Liver (tissue), 3 donors: ENCODE measurements around the gene TRIM5.

Experiments
- CTCF ChIP-seq: fragments of 150-350 bp; IDR thresholded peaks from 2 replicates; pipeline ENCODE4 v1.5.1; 2017; ENCODE audit warnings: improper control_type of control experiment, low read depth, low read length; ENCODE audit not compliant: missing input control
- EGR1 ChIP-seq, 2 donors: IDR thresholded peaks; 2 replicates each; pipeline ENCODE4 v1.6.1; 2016 to 2018; ENCODE audit warnings: antibody characterized with exemption in 2 of 2, low read depth in 2 of 2
- RAD21 ChIP-seq, 2 donors: IDR thresholded peaks; 2 replicates each; pipeline ENCODE4 v1.6.1; 2016; ENCODE audit warnings: antibody characterized with exemption in 2 of 2, mild to moderate bottlenecking in 2 of 2
- SP1 ChIP-seq: IDR thresholded peaks from 2 replicates; pipeline ENCODE4 v1.6.1; 2018; ENCODE audit warnings: antibody characterized with exemption, mild to moderate bottlenecking
- TAF1 ChIP-seq: conservative IDR thresholded peaks from 2 replicates; pipeline ENCODE4 v1.6.1; 2016; ENCODE audit warnings: antibody characterized with exemption, mild to moderate bottlenecking
- YY1 ChIP-seq: IDR thresholded peaks from 2 replicates; pipeline ENCODE4 v1.6.1; 2016; ENCODE audit warnings: antibody characterized with exemption, mild to moderate bottlenecking
- TF ChIP-seq, protein P1 (sequence below): IDR thresholded peaks from 2 replicates; pipeline ENCODE4 v1.6.1; 2016; ENCODE audit warnings: antibody characterized with exemption
- TF ChIP-seq, protein P2 (sequence below): IDR thresholded peaks from 2 replicates; pipeline ENCODE4 v1.6.1; 2016; ENCODE audit warnings: antibody characterized with exemption
- TF ChIP-seq, protein P3 (sequence below): IDR thresholded peaks from 2 replicates; pipeline ENCODE4 v1.6.1; 2016; ENCODE audit warnings: antibody characterized with exemption
- donor health status: healthy.
- donor health status: healthy.

DNA sequence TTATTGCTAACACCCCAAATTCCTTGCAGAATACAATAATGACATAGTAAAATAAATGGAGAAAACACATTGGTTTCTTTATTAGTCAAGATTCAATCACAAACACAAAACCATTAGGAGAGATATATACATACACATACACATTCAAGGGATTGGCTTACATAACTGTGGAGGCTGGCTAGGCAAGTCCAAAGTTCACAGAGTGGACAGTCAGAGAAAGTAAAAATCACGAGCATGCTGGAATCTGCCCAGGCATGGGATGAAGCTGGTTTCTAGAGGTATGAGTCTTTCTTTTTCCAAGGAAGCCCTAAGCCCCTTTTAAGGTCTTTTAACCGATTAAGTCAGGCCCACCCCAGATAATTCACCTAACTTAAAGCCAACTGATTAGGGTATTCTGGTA is 37.7 kb upstream of the TRIM5 start:
- TF ChIP-seq CTCF (no peak), SP1 (no peak), RAD21 (IDR thresholded peaks at IDR 0.05) (no peak), EGR1 (IDR thresholded peaks at IDR 0.05; ENCODE audit: low read depth in 2 of 2) (no peak), YY1 (no peak), TAF1 (no peak)
- TF ChIP-seq, protein P1, sequence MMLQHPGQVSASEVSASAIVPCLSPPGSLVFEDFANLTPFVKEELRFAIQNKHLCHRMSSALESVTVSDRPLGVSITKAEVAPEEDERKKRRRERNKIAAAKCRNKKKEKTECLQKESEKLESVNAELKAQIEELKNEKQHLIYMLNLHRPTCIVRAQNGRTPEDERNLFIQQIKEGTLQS: no peak
- TF ChIP-seq, protein P2, sequence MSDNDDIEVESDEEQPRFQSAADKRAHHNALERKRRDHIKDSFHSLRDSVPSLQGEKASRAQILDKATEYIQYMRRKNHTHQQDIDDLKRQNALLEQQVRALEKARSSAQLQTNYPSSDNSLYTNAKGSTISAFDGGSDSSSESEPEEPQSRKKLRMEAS: no peak
- TF ChIP-seq, protein P3, sequence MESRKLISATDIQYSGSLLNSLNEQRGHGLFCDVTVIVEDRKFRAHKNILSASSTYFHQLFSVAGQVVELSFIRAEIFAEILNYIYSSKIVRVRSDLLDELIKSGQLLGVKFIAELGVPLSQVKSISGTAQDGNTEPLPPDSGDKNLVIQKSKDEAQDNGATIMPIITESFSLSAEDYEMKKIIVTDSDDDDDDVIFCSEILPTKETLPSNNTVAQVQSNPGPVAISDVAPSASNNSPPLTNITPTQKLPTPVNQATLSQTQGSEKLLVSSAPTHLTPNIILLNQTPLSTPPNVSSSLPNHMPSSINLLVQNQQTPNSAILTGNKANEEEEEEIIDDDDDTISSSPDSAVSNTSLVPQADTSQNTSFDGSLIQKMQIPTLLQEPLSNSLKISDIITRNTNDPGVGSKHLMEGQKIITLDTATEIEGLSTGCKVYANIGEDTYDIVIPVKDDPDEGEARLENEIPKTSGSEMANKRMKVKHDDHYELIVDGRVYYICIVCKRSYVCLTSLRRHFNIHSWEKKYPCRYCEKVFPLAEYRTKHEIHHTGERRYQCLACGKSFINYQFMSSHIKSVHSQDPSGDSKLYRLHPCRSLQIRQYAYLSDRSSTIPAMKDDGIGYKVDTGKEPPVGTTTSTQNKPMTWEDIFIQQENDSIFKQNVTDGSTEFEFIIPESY: no peak
